Epithelial cell of esophagus (primary cell): ENCODE results near the gene SORCS2.

Experiments
- DNase-seq: peaks from one replicate; pipeline ENCODE4 v3.0.0; 2010; ENCODE audit warnings: low read depth
- H3K4me3 ChIP-seq: 2 replicates; pipeline ENCODE4 v1.5.1; 2011; ENCODE audit warnings: mild to moderate bottlenecking, low read length, control low read depth
- CTCF ChIP-seq: IDR thresholded peaks from 2 replicates; pipeline ENCODE4 v1.5.1; 2011; ENCODE audit warnings: low read depth, mild to moderate bottlenecking, low read length, control low read depth, inconsistent platforms; ENCODE audit not compliant: insufficient read depth; ENCODE audit errors: missing control alignments

The SORCS2 gene

DNA sequence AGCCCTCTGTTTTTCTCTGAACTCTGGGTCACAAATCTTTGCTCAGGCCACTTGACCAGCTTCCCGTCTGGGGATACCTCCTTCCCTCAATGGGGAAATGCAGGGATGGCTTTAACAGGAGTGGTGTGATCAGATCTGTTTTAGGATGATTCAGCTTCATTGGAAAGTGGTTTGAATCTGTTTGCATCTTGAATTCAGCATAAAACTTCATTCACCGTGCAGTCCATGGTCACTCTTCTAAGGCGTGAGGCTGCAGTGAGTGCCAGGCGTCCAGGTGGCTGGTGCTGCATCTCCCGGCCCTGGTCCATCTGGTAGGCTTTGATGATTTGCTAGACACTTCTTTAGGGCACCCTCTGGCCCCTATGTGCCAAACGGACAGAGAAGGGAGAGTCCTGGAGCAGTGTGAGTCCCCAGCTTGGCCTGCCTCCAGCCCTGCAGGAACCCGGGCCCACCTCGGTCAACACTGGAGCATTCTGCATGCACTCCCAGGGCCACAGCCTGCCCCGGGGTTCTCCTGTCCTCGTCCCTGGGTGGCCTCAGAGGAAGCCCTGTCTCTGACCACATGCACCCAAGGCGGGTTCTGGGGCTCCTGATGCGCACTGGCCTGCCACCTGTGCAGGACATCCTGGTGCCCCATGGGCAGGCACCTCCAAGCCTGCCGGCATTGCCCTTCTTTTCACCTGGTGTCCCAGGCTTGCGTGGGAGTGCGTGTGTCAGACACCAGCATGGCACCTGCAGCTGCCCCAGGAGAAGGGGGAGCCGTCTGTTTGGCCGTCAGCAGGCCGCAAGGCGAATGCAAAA, 493.9 kb downstream of the SORCS2 start:
- no peak overlapping the region for H3K4me3 ChIP-seq
- TF ChIP-seq CTCF = no peak
- no peak for DNase-seq

- no peak for DNase-seq
- TF ChIP-seq CTCF = no peak
- no peak overlapping the region for H3K4me3 ChIP-seq
Measured at GRCh38 chr4:7687006-7687405, 494.7 kb downstream of the SORCS2 start.

DNA sequence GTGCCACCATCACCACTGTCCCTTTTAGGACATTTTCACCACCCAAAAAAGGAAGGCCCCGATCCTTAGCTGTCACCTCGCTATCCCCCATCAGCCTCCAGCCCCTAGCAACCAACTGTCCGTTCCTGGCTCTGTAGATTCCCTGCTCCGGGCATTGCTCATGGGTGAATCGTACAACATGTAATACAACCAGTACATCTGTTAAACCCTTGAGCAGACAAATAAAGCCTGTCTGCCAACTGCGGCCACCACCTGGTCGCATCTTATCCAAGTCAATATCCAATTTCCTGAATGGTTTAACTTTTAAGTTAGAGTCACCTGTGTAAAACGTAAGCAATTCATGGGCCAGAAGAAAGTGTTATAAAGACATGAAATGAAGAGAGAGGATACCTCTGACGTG, 495.5 kb downstream of the SORCS2 start:
- no peak for DNase-seq
- TF ChIP-seq CTCF = no peak
- H3K4me3 ChIP-seq = no peak overlapping the region

DNA sequence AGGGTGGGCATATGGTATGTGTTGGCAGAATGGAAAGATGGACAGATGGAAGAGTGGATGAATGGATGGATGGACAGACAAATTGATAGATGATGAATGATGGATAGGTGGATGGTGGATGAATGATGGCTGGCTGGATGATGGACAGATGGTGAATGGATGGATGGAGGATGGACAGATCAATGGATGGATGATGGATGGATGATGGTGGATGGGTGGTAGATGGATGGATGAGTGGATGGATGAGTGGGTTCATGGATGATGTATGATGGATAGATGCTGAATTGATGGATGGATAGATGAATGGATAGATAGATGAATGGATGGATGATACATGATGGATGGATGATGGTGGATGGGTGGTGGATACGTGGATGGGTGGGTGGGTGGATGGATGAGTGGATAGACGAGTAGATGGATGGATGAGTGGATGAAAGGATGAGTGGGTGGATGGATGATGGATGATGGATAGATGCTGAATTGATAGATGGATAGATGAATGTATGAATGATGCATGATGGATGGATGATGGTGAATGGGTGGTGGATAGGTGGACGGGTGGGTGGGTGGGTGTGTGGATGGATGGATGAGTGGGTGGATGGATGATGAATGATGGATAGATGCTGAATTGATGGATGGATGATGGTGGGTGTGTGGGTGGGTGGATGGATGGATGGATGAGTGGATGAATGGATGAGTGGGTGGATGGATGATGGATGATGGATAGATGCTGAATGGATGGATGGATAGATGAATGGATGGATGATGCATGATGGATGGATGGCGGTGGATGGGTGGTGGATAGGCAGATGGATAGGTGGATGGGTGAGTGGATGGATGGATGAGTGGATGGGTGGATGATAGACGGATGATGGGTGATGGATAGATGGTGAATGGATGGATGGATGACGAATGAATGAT, 497.7 kb downstream of the SORCS2 start:
- H3K4me3 ChIP-seq = no peak overlapping the region
- no peak for TF ChIP-seq CTCF

DNA sequence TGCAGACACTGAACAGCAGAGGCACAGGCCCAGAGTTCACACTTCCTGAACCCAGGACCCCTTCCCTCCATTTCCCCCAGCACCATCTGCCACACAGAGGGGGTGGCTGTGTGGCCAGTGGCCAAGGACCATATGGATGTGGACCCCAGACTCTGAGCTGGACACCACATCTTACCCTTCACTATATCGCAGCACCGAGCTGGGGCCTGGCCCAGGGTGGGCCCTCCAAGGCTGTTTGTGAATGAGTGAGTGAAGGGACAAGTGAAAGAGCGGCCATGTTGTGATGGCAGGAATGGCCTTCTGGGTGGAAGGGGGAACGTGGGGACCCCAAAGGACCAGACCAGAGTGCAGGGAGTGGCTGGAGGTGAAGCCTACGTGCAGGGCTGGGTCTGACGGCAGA, 498.7 kb downstream of the SORCS2 start:
- H3K4me3 ChIP-seq = no peak overlapping the region
- no peak for TF ChIP-seq CTCF
- DNase-seq = no peak

More for the DNA sequence above, 497.7 kb downstream of the SORCS2 start:
- no peak for DNase-seq

DNA sequence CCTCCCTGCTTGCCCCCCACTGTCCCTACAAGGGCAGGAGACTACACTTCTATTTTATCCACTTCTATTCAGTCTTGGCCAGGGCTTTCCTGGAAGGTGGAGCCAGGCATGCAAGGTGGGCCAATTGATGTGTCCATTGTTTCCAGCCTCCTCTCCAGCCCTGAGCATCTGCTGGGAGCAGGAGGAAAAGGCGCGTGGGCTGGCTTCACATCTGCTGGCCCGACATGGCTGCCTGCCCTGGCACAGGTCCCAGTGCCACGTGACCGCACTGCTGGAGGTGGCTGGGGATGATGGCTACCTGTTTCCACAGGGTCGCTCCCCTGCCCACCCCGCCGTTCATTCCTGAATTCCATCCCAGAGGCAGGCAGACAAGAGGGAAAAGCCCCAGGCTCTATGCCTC, 499.6 kb downstream of the SORCS2 start:
- TF ChIP-seq CTCF = no peak
- H3K4me3 ChIP-seq = no peak overlapping the region
- no peak for DNase-seq
